Ishikawa (cell line): Measurements from ENCODE around the gene PAFAH2.

Experiments
- CEBPB ChIP-seq: IDR thresholded peaks from 2 replicates; pipeline ENCODE4 v1.6.1; 2012
- MAX ChIP-seq: IDR thresholded peaks from 2 replicates; pipeline ENCODE4 v1.6.1; 2012
- TCF12 ChIP-seq: IDR thresholded peaks from 2 replicates; pipeline ENCODE4 v1.6.1; 2012; ENCODE audit warnings: low read depth
- YY1 ChIP-seq: IDR thresholded peaks from 2 replicates; pipeline ENCODE4 v1.6.1; 2012; ENCODE audit warnings: low read depth

DNA sequence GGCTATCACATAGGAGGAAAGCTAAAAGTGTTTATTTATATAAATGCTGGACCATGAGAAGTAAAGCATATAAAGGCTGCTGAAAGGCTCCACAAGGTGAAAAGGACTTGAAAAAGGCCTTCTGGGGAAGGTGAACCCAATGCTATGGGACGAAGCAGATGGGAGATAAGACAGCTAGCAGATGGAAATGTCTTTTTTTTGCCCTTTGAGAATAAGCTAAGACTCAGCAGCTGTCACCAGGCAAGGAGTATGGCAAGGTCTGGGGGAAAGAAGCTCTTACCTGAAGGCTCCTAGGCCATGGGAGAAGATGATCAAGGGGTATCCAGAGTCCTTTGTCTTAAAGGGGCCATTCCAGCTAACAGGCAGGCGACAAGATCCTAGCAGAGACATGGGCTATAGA lies 9.9 kb downstream of the PAFAH2 start:
- TF ChIP-seq CEBPB (no peak), YY1 (no peak), TCF12 (no peak), MAX (no peak)
